CD14-positive monocyte (primary cell): ENCODE results near the gene H1-8. TPM values are rescaled to one million over a fixed set of nuclear protein-coding genes. Genes with fewer than 3 reads are reported as not detected.

ENCODE experiments used
- DNase-seq, 3 donors: peaks; one replicate each; pipeline ENCODE4 v3.0.0-alpha.2; 2011 to 2022
- H2AFZ ChIP-seq: 2 replicates; pipeline ENCODE4 v1.6.0; 2012; ENCODE audit warnings: mild to moderate bottlenecking, low read depth, low read length, inconsistent platforms; ENCODE audit not compliant: insufficient read depth, poor library complexity, severe bottlenecking
- H3K27ac ChIP-seq, 2 donors: 1 replicate in 1 of 2; 2 replicates in 1 of 2; pipeline ENCODE4 v1.5.1; 2012 to 2013; ENCODE audit warnings: low read length in 2 of 2, control low read depth in 1 of 2, inconsistent platforms in 1 of 2, low read depth in 1 of 2, mild to moderate bottlenecking in 1 of 2
- H3K27me3 ChIP-seq, 2 donors: one replicate each; pipeline versions ENCODE4 v1.6.0 to v1.6.1; 2011 to 2013; ENCODE audit warnings: low read length in 2 of 2; ENCODE audit not compliant: control insufficient read depth in 2 of 2, insufficient read depth in 2 of 2
- H3K36me3 ChIP-seq, 2 donors: replicated peaks in 1 of 2; 1 replicate in 1 of 2; 2 replicates in 1 of 2; pipeline versions ENCODE4 v1.5.1 to v1.6.1; 2012 to 2013; ENCODE audit warnings: low read length in 2 of 2, control low read depth in 1 of 2, inconsistent platforms in 1 of 2, mild to moderate bottlenecking in 1 of 2; ENCODE audit not compliant: insufficient read depth in 2 of 2, control insufficient read depth in 1 of 2
- H3K4me1 ChIP-seq, 2 donors: 1 replicate in 1 of 2; 2 replicates in 1 of 2; pipeline versions ENCODE4 v1.5.1 to v1.6.1; 2012 to 2013; ENCODE audit warnings: low read length in 2 of 2, control low read depth in 1 of 2, inconsistent platforms in 1 of 2, mild to moderate bottlenecking in 1 of 2, moderate library complexity in 1 of 2; ENCODE audit not compliant: insufficient read depth in 2 of 2, control insufficient read depth in 1 of 2
- H3K4me2 ChIP-seq: replicated peaks from 2 replicates; pipeline ENCODE3; 2012; ENCODE audit warnings: low read length, moderate library complexity, mild to moderate bottlenecking; ENCODE audit not compliant: poor library complexity, severe bottlenecking; ENCODE audit errors: extremely low read depth
- H3K4me3 ChIP-seq, 3 experiments: fragments of 200-600 bp in 1 of 3; sonication (generic) in 1 of 3; replicated peaks in 1 of 3; 1 replicate in 2 of 3; 2 replicates in 1 of 3; pipeline ENCODE4 v1.5.1; 2011 to 2013; ENCODE audit warnings: low read length in 3 of 3, mild to moderate bottlenecking in 3 of 3, control low read depth in 2 of 3, low read depth in 2 of 3, inconsistent platforms in 1 of 3, moderate library complexity in 1 of 3
- H3K79me2 ChIP-seq: 2 replicates; pipeline ENCODE4 v1.6.0; 2012; ENCODE audit warnings: mild to moderate bottlenecking, control low read depth, inconsistent platforms, low read length, moderate library complexity; ENCODE audit not compliant: insufficient read depth
- H3K9ac ChIP-seq: 2 replicates; pipeline ENCODE4 v1.6.0; 2017; ENCODE audit warnings: low read length, mild to moderate bottlenecking; ENCODE audit not compliant: insufficient read depth, poor library complexity, severe bottlenecking
- H3K9me3 ChIP-seq, 2 donors: replicated peaks in 1 of 2; 1 replicate in 1 of 2; 2 replicates in 1 of 2; pipeline versions ENCODE4 v1.5.1 to v1.6.1; 2012 to 2013; ENCODE audit warnings: low read length in 2 of 2, control low read depth in 1 of 2; ENCODE audit not compliant: control insufficient read depth in 1 of 2, insufficient read depth in 1 of 2
- H4K20me1 ChIP-seq: 2 replicates; pipeline ENCODE4 v1.6.0; 2012; ENCODE audit warnings: mild to moderate bottlenecking, low read length, control low read depth, moderate library complexity; ENCODE audit not compliant: insufficient read depth
- H3K27ac Mint-ChIP-seq, 7 donors: one replicate each; pipeline ENCODE4 v1.8.0; 2020; ENCODE audit warnings: mild to moderate bottlenecking in 7 of 7, mixed read lengths in 7 of 7, moderate library complexity in 6 of 7, inconsistent platforms in 2 of 7
- H3K27me3 Mint-ChIP-seq, 3 donors: one replicate each; pipeline ENCODE4 v1.8.0; 2021 to 2022; ENCODE audit warnings: low read depth in 3 of 3, mild to moderate bottlenecking in 3 of 3, mixed read lengths in 3 of 3, moderate library complexity in 3 of 3, inconsistent platforms in 1 of 3
- H3K36me3 Mint-ChIP-seq, 2 donors: one replicate each; pipeline ENCODE4 v1.8.0; 2020; ENCODE audit warnings: mixed read lengths in 2 of 2, inconsistent platforms in 1 of 2, mild to moderate bottlenecking in 1 of 2
- H3K4me1 Mint-ChIP-seq: one replicate; pipeline ENCODE4 v1.8.0; 2020; ENCODE audit warnings: mild to moderate bottlenecking, mixed read lengths
- H3K4me3 Mint-ChIP-seq, 2 donors: one replicate each; pipeline ENCODE4 v1.8.0; 2020; ENCODE audit warnings: mild to moderate bottlenecking in 2 of 2, mixed read lengths in 2 of 2, moderate library complexity in 1 of 2
- H3K9me3 Mint-ChIP-seq, 7 donors: one replicate each; pipeline ENCODE4 v1.8.0; 2020 to 2022; ENCODE audit warnings: mixed read lengths in 7 of 7, mild to moderate bottlenecking in 6 of 7, moderate library complexity in 6 of 7, inconsistent platforms in 2 of 7
- WGBS: methylation state at CpG from one replicate; pipeline ENCODE4 v1.1.5; 2013; ENCODE audit warnings: missing lambda C conversion rate; ENCODE audit not compliant: insufficient coverage; 5-methylcytosine and 5-hydroxymethylcytosine counted together
- intact Hi-C, 2 donors: fragments of 100-400 bp; cut with micrococcal nuclease; formaldehyde crosslinking; loops; one replicate each; pipeline versions ENCODE4 v1.15.0 to v1.15.1; 2023
- polyA plus RNA-seq, 3 donors: library from polyadenylated mRNA; depleted of rRNA in 1 of 3; unstranded in 2 of 3; stranded (reverse) in 1 of 3; fragments of 300-500 nt in 2 of 3; fragments of >200 nt in 1 of 3; fragmentation: Illumina TruSeq in 2 of 3; gene quantifications; 1 replicate in 2 of 3; 2 replicates in 1 of 3; pipeline ENCODE4 v1.2.3, GENCODE V29; 2012 to 2021
- TF ChIP-seq, protein P1 (sequence below): fragments of 200-600 bp; IDR thresholded peaks from one replicate; pipeline ENCODE4 v1.8.0; 2022; ENCODE audit warnings: antibody characterized with exemption, mild to moderate bottlenecking

The H1-8 gene
- polyA plus RNA-seq, 3 donors: not detected

DNA sequence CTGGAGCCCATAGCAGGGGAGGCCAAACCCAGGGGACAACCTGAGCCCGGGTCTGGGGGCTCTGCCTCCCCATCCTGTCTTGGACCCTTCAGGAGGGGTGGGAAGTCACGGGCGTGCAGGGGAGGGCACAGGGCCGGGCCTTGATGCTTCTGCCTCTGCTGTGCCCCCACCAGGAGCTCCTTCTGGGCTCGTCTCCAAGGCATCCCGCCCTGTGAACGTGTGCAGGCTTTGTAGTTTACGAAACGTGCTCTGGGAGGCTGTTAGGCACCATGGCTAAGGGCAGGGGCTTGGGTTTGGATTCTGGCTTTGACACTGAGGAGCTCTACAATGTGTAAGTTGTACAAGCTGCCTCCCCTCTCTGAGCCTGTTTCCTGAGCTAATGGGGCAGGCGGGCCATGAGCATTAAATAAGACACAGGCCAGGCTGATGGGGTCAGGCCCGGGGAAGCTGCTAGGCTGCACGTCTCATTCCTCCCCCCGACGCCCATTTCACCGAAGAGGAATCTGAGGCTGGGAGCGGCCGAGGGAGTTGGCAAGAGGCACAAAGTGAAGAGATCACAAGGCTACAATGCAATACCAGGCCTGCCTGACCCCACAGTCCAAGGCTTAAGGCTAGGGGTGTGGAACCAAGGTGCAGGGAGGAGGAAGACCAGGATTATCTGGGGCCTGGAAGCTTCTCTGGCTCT lies 43.9 kb downstream of the H1-8 start:
- H3K27ac Mint-ChIP-seq: no peak overlapping the region
- H3K27ac ChIP-seq: peak overlapping the region in 1 of 2 donors; percentile 12
- no peak overlapping the region for H3K9ac ChIP-seq
- H3K79me2 ChIP-seq: peaks cover 28% of the 10 kb centered on the region
- H3K4me1 ChIP-seq: peaks cover 21 to 24% of the 10 kb centered on the region in 2 donors
- no peak overlapping the region for H2AFZ ChIP-seq
- peaks cover 37 to 86% of the 10 kb centered on the region in 2 donors for H3K36me3 ChIP-seq
- H3K4me3 ChIP-seq: no peak overlapping the region
- intact Hi-C loops: no loop called here
- TF ChIP-seq, protein P1, sequence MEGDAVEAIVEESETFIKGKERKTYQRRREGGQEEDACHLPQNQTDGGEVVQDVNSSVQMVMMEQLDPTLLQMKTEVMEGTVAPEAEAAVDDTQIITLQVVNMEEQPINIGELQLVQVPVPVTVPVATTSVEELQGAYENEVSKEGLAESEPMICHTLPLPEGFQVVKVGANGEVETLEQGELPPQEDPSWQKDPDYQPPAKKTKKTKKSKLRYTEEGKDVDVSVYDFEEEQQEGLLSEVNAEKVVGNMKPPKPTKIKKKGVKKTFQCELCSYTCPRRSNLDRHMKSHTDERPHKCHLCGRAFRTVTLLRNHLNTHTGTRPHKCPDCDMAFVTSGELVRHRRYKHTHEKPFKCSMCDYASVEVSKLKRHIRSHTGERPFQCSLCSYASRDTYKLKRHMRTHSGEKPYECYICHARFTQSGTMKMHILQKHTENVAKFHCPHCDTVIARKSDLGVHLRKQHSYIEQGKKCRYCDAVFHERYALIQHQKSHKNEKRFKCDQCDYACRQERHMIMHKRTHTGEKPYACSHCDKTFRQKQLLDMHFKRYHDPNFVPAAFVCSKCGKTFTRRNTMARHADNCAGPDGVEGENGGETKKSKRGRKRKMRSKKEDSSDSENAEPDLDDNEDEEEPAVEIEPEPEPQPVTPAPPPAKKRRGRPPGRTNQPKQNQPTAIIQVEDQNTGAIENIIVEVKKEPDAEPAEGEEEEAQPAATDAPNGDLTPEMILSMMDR: no peak
- no peaks in the 10 kb centered on the region for H3K27me3 ChIP-seq
- no peaks in the 10 kb centered on the region for H3K9me3 Mint-ChIP-seq
- peaks cover 32% of the 10 kb centered on the region for H3K4me1 Mint-ChIP-seq
- H3K4me3 Mint-ChIP-seq: no peak overlapping the region
- peaks cover 34 to 85% of the 10 kb centered on the region in 2 donors for H3K36me3 Mint-ChIP-seq
- DNase-seq: no peak
- H3K4me2 ChIP-seq: no peak overlapping the region
- 78% methylated on average over 12 of the region's 17 CpGs for WGBS
- no peaks in the 10 kb centered on the region for H3K9me3 ChIP-seq
- H4K20me1 ChIP-seq: peaks cover 93% of the 10 kb centered on the region
- peaks cover 0 to 2% (median 0%) of the 10 kb centered on the region in 3 donors for H3K27me3 Mint-ChIP-seq

DNA sequence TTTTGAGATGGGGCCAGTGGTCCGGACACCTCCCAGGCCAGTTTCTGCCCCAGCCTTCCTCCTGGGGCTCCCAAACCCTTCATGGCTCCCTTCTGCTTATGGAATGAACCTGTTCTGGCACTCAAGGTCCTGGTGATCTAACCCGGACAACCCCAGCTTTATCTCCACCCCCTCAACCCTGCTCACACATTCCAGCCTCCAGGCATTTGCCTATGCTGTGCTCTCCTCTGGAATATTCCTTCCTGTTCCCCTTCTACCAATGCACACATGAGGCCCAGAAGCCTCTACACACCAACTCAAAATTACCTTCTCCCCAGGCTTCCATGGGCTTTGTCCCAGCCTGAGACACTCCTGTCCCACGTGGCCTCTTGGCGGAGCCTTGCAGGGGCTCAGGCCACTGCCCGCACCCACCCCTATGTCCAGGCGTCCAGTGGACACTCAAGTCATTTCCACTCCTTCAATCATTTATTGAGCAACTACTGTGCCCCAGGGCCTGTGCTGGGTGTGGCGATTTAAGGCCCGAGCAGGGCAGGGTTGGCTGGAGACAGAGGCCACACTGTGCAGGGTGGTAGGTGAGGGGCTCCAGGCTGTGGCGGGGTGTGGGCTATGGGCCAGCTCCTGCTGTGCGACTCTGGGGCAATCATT lies 44.7 kb downstream of the H1-8 start:
- Histone ChIP-seq H3K27ac (peak overlapping the region in 1 of 2 donors; percentile 39), H4K20me1 (peaks cover 89% of the 10 kb centered on the region), H3K36me3 (peaks cover 31 to 78% of the 10 kb centered on the region in 2 donors), H3K9me3 (no peaks in the 10 kb centered on the region), H3K4me1 (peaks cover 27 to 30% of the 10 kb centered on the region in 2 donors), H3K9ac (no peak overlapping the region), H3K27me3 (no peaks in the 10 kb centered on the region), H3K79me2 (peaks cover 36% of the 10 kb centered on the region), H3K4me2 (no peak overlapping the region), H3K4me3 (no peak overlapping the region), H2AFZ (no peak overlapping the region)
- DNase-seq: no peak
- intact Hi-C loops: no loop called here
- peaks cover 34% of the 10 kb centered on the region for H3K4me1 Mint-ChIP-seq
- no peak overlapping the region for H3K4me3 Mint-ChIP-seq
- 100% methylated on average over 4 of the region's 10 CpGs for WGBS
- peak overlapping the region in 2 of 7 donors; percentile 1 to 5 for H3K27ac Mint-ChIP-seq
- peaks cover 32 to 81% of the 10 kb centered on the region in 2 donors for H3K36me3 Mint-ChIP-seq
- TF ChIP-seq, protein P1: no peak
- peaks cover 0 to 2% (median 0%) of the 10 kb centered on the region in 3 donors for H3K27me3 Mint-ChIP-seq
- no peaks in the 10 kb centered on the region for H3K9me3 Mint-ChIP-seq
